Measurements from ENCODE around the gene TSHZ3. TPM values are rescaled to one million over a fixed set of nuclear protein-coding genes. Genes with fewer than 3 reads are reported as not detected.

The TSHZ3 gene
- total and polyA plus RNA-seq, 2 of the 8 experiments (the other 6 are each of a cell fraction or from before 2014, with no cell fraction given), result 3.1 to 12.3 TPM

DNA sequence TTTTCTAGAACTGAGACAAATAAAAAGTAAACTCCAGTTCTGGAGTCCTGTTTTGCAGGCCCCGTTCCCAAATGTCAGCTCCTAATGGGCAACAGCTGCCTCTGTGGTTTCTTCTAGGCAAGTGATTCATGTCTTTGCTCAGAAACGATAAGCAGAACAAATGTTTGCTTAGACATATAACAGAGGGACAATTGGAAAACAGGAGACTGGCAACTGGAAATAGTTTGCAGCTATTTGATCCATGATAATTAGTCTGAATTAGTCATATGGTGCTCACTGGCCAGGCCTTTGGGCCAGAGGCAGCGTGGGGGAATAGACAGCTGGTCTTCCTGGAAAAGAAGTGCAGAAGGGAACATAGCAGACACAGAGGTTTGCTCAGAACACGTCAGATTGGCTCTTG is 29.2 kb upstream of the TSHZ3 start:
- no peak overlapping the region for H3K9ac ChIP-seq (replicated peaks in 1 of 4; ENCODE audit: extremely low read depth in 1 of 4, low read depth in 3 of 4, low read length in 3 of 4)
- H3K9me3 ChIP-seq (ENCODE audit: insufficient read depth in 2 of 2, low read depth in 1 of 2, low read length in 1 of 2), result no peaks in the 10 kb centered on the region
- no peaks in the 10 kb centered on the region for H3K4me1 ChIP-seq (replicated peaks in 1 of 4; ENCODE audit: control insufficient read depth in 3 of 4, insufficient read depth in 4 of 4, low read length in 3 of 4)
- no peak overlapping the region for H3K18ac ChIP-seq (ENCODE audit: extremely low read depth, low read length)
- no peak overlapping the region for H2BK120ac ChIP-seq (replicated peaks; ENCODE audit: low read depth, low read length)
- no peak overlapping the region for H3K27ac ChIP-seq (ENCODE audit: low read depth, low read length)
- no peak overlapping the region for H4K8ac ChIP-seq (ENCODE audit: extremely low read depth, insufficient read depth, low read length)
- H3K14ac ChIP-seq (ENCODE audit: insufficient read length), result no peak overlapping the region
- WGBS, 2 experiments (ENCODE audit: extremely low coverage in 1 of 2, insufficient coverage in 1 of 2, insufficient read length in 1 of 2, insufficient replicate concordance in 2 of 2, low coverage in 1 of 2, low lambda C conversion rate in 2 of 2, missing lambda C conversion rate in 1 of 2), result 93% methylated on average over 4 of the region's 4 CpGs; no CpG with 5 or more reads in 1 of the 2 experiments
- H3K79me2 ChIP-seq (ENCODE audit: control insufficient read depth in 1 of 2, insufficient read depth in 2 of 2, low read length in 2 of 2), result no peaks in the 10 kb centered on the region
- ChIA-PET POLR2A (ENCODE audit: partially characterized antibody) (interaction anchor here (1.5 kb wide), 1 partner anchor 8 kb away, joined by 3 read pairs; no protein-coding TSS in a partner anchor), CTCF (ENCODE audit: partially characterized antibody) (interaction anchor here (1.5 kb wide), 1 partner anchor 8 kb away, joined by 3 read pairs; no protein-coding TSS in a partner anchor)
- TF ChIP-seq NRF1 (IDR thresholded peaks at IDR 0.05; ENCODE audit: low read depth, low read length) (no peak), ZNF274 (IDR thresholded peaks at IDR 0.05; ENCODE audit: borderline replicate concordance, extremely low read depth, low read length) (no peak), MAFK (IDR thresholded peaks at IDR 0.05; ENCODE audit: low read depth, low read length) (no peak), SP2 (IDR thresholded peaks at IDR 0.05; ENCODE audit: low read length) (no peak), PHF8 (conservative IDR thresholded peaks at IDR 0.05; ENCODE audit: low read depth, low read length) (no peak), RNF2 (IDR thresholded peaks at IDR 0.05; ENCODE audit: borderline replicate concordance, low read depth, low read length, missing control alignments, poor library complexity, severe bottlenecking) (no peak)
- H4K5ac ChIP-seq (ENCODE audit: insufficient read length, low read depth, low read length), result no peak overlapping the region
- no peaks in the 10 kb centered on the region for H3K27me3 ChIP-seq (replicated peaks in 1 of 4; ENCODE audit: control insufficient read depth in 3 of 4, extremely low read depth in 1 of 4, insufficient read depth in 3 of 4, low read length in 3 of 4)
- H3K4me3 ChIP-seq (ENCODE audit: extremely low read depth in 1 of 4, insufficient read depth in 2 of 4, low read depth in 3 of 4, low read length in 4 of 4), result no peak overlapping the region
- no peaks in the 10 kb centered on the region for H4K20me1 ChIP-seq (replicated peaks in 1 of 2; ENCODE audit: control insufficient read depth in 1 of 2, insufficient read depth in 2 of 2, low read length in 2 of 2)
- no peaks in the 10 kb centered on the region for H3K23me2 ChIP-seq (ENCODE audit: low read depth, low read length)
- H2BK20ac ChIP-seq (ENCODE audit: low read length), result no peak overlapping the region
- H2BK5ac ChIP-seq (ENCODE audit: low read depth, low read length), result no peak overlapping the region
- H3K36me3 ChIP-seq (ENCODE audit: control insufficient read depth in 2 of 4, insufficient read depth in 4 of 4, low read length in 3 of 4), result no peaks in the 10 kb centered on the region
- H3K4ac ChIP-seq (replicated peaks; ENCODE audit: insufficient read length, low read depth, low read length), result no peak overlapping the region
- no peaks in the 10 kb centered on the region for H3K79me1 ChIP-seq (ENCODE audit: low read depth, low read length)
- H3K56ac ChIP-seq (replicated peaks; ENCODE audit: insufficient read length, low read depth, low read length), result no peak overlapping the region
- H4K91ac ChIP-seq (replicated peaks; ENCODE audit: insufficient read length, low read length), result no peak overlapping the region
- 0 out of 2 replicates have a peak overlapping the region, but pooled peaks have one; percentile 37 for H2BK15ac ChIP-seq (ENCODE audit: low read length)
- no peak for FAIRE-seq
- H2AK5ac ChIP-seq (ENCODE audit: low read depth, low read length), result no peak overlapping the region
- DNase-seq (ENCODE audit: low read depth in 1 of 2, low spot score in 2 of 2), result no peak
- peak overlapping the region; percentile 50; the same call in 1 of the 2 replicates for H2BK12ac ChIP-seq (ENCODE audit: low read depth, low read length)
- no peak overlapping the region for H3K4me2 ChIP-seq (ENCODE audit: insufficient read depth in 1 of 2, low read depth in 2 of 2, low read length in 2 of 2)
- no peak overlapping the region for H2AFZ ChIP-seq (ENCODE audit: low read length)
- no peak overlapping the region for H3K23ac ChIP-seq (ENCODE audit: insufficient read length)
